KBM-7 (cell line): ENCODE data around the gene PLSCR1.

Source experiments
- DNase-seq: peaks from one replicate; pipeline ENCODE4 v3.0.0-alpha.2; 2015
- in situ Hi-C: fragments of 300-500 bp; cut with MboI; formaldehyde crosslinking; loops from 2 replicates; pipeline ENCODE4 v1.14.3; 2020; ENCODE audit warnings: low sequenced_read_pairs, low pct_unique_long_range_greater_than_20kb, mixed read lengths

The PLSCR1 gene

DNA sequence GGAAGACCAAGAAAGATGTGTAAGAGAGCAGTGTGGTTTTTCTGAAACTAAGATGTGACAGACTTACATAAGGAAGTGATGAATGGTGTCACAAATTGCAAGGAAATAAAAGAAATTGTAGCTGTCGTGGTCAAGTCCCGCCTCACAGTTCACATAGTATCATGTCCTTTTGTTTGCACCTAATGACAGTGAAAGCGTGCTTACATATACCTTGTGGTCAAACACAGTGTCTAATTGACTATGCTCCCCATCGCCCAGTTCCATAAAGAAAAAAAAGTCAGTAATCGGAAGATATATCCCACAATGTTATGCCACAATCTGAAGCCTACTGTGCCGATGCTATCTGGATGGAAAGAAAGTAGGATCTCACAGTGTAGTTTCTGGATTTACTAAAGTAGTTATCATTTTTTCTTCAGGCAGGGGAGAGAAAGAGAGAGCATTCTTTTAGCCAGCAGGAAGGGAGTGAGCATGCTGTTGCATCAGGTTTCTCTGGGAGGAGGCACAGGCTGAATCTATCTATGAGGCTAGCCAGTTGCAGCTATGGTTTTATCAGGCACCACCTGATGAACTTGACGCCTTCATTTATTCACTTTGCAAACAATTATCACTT, 9.8 kb upstream of the PLSCR1 start:
- DNase-seq = no peak

DNA sequence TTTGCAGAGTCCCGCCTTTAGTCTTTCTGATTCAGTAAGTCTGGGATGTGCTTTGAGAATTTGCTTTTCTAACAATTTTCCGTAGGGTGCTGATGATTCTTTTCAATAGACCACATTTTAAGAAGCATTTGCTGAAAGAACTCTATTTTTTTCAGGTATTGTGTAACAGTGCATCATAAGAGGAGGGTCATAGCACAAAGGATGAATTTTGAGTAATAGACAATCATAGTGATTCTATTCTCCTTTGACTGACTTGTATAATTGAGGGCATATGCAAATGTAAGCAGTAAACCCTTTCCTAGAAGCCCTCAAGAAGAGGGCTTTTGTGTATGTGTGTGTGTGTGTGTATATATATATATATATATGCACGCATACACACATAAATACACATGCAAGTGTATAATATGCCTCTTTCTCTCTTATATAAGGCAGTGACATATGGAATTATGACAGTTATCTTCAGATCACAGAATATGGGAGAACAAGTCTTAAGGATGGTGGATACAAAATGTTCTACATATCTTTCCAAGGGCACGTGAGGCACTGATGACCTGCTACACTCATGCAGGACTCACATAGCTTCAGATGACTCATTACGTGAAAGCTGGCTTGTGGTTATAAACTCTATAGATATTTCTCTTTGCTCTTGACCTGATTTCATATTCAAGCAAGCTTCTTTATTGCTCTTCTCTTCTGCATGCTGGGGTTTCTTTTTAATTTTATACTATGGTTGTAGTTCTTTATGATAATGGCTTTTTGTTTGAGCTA, 6.5 kb upstream of the PLSCR1 start:
- in situ Hi-C loops = no loop called here
- no peak for DNase-seq

More for the DNA sequence above, 9.8 kb upstream of the PLSCR1 start:
- in situ Hi-C loops = no loop called here

DNA sequence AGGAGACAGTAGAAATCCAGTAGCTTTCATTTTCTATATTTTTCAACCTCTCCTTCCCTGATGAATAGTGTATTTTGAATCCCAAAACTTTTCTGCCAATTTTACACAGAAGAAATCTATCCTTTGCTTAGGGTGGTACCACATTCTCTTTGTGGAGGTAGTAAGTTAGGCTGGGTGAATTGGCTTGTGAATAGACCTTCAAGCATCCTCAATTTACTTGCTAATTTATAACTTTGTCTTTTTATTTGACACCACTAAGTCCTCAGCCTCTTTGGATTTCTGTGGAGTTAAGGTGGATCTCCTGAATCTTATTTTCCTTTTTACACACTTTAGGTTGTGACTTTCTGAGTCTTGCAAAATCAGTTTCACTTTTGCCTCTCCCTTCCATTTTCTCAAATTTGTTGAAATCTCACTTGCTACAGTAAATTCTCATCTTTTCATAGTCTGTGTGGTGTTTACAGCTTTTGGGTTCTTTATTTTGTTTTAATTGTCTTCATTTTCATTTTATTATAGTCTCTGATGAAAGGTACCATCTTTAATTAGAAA, 5.7 kb upstream of the PLSCR1 start:
- no peak for DNase-seq
- in situ Hi-C loops = no loop called here

DNA sequence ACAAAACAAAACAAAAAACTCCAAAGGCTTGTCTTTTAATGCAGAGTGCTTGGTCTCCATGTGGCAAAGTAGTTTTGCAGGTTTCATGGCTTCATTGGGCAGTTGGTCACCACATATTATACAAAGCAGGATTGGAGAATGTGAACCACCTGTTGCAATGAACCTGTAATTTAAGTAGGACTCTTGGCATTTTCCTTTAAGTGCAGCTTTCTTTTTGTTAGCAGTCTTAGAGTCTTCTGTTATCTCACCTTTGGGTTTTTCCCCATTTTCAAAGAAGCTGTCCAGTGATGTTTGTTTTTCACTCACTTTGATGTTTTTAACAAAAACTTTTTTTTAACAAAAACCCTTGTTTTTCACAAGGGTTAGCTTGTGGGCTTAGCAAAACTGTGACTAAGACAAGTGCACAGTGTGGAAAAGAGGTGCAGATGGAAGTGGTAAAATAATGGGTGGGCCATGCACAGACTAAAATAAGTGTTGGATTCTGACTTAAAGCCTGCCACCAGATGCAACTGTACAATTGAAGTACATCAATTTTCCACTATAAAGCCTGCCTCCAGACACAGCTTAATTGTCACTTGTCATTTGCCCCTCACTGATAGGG, 2.9 kb upstream of the PLSCR1 start:
- DNase-seq = no peak
- in situ Hi-C loops = no loop called here

DNA sequence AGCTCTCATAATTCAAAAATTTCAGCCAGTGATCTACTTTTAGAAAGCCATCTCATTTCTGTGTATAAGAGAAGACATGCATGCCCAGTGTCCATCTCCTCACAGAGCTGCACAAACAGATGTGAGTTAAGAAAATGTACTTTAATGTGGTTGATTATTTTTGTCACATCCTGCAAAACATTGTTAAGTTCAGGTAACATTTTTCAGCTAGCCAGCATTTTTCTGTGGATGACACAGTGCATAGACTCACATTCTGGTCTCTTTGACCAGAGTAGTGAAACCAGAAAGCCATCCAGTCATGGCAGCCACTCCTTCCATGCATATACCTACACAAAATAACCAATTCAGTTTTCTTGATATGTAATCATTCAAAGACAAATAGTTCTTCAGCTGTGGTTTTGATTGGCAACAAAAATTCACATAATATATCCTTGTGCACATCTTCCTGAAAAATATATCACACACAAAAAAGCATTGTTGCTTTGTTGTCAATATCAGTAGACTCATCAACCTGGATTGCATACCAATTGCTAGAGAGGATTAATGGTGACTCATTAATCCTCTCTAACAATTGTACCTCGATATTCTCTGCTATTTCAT, 2.1 kb upstream of the PLSCR1 start:
- no peak for DNase-seq
- in situ Hi-C loops = no loop called here

DNA sequence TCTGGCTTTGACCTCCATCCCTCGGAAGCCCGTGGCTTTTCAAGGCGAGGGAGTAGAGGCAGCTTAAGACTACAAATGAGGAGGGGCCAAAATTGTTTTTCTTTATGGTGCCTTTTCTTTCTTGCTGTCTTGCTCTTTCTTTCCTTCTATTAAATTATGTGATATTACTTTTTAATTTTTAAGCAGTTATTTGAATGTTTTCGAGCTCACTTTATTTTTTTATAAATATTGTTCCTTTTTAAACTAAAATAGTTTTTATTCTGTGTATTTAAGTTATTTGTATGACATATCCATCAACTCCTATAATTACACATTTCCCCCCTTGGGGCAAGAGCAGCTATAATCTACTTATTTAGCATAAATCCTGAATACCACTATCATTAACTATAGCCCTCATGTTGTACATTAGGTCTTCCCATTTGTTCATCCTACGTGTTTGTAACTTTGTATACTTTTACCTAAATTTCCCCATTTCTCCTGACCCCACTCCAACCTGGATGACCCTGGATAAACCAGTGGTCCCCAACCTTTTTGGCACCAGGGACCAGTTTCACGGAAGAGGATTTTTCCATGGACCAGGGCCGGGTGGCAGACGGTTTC, 622 bp upstream of the PLSCR1 start:
- in situ Hi-C loops = no loop called here
- no peak for DNase-seq

DNA sequence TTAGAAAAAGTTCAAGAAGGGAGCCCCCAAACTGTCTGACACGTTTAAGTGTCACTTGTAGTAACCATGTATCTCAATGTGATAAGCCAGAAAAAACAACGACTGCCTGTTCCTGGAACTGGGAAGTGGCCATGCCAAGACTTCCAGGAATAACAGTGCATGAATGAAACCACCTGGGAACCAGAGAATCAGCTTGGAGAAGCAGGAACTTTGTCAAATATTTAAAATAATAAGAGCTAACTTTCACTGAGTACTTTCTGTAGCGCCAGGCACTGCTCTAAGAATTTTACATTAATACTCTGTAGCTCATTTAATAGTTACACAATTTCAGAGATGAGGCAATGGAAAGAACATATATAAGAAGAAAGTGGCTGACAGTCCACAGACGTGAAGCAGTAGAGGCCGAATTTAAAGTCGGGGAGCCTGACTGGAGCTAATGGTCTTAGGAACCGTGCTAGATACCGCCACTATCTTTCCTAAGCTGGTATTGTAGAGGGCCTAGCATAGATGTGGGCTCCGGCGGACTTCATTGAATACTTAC, 876 bp downstream of the PLSCR1 start:
- in situ Hi-C loops = no loop called here
- peak; percentile 21 for DNase-seq

DNA sequence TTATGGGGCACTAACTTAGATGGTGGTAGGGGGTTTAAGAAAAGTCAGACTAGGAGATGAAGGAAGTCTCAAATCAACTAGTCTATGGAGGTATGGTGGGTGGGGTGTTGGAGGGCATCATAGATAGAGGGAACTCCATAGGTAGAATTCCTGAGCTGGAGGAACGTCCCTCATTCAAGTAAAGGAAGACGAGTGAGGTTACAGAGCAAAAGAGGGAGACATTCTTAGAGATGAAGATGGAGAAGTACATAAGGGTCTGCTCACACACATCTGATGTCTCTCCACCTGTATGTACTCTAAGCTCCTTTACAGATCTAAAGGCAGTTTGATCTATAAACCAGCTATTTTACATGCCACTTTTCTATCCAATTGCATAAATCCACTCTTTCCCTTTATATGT, 1.4 kb downstream of the PLSCR1 start:
- no peak for DNase-seq
- in situ Hi-C loops = no loop called here

DNA sequence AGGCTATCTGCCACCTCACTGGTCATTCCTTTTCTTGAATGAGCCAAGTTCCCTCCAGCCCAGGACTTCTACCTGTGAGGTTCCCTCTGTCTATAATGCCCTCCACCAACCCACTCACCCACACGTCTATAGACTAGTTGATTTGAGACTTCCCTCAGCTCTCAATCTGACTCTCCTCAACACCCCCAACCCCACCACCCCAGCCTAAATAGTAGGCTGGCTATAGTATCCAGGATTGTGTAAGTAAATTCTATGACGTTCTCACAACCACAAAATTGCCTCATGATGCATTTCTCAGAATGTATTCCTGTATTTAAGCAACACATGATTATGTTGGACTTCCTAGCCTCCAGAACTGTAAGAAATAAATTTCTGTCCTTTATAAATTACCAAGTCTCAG, 2.2 kb downstream of the PLSCR1 start:
- in situ Hi-C loops = no loop called here
- peak; percentile 25 for DNase-seq

DNA sequence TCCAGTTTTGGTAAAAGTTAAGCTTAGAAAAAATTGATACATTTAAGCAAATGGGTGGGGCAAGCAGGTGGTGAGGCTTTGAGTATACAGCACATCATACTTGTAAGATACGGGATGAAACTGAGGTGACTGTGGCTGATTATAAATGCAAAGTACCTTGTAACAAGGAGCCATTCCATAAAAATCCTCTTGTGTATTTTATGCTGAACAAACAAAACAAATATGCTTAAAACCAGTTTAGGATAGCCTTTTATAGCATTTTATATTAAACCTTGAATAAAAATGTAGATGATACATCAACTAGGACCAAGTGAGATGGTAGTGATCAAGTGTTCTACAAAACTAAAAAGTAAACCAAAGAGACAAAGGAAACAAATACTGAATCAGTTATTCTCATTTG, 3.4 kb downstream of the PLSCR1 start:
- no peak for DNase-seq
- in situ Hi-C loops = no loop called here

DNA sequence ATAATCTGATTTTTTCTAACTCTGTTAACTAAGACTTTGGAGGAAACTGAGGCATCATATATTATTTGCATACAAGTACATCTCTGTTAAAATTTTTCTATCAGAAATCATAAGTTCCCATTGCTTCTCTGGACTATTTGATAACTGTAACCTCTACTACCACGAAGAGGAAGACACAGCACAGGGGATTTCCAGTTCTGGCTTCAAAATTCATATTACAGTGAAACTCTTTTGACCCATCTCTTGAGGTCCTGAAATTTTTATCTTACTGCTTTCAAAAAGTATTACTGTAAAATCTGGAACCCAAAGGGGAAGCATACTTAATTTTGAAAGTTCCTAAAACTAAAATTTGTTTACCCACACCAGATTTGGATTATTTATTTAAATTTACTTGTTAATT, 4.2 kb downstream of the PLSCR1 start:
- no peak for DNase-seq
- in situ Hi-C loops = no loop called here

DNA sequence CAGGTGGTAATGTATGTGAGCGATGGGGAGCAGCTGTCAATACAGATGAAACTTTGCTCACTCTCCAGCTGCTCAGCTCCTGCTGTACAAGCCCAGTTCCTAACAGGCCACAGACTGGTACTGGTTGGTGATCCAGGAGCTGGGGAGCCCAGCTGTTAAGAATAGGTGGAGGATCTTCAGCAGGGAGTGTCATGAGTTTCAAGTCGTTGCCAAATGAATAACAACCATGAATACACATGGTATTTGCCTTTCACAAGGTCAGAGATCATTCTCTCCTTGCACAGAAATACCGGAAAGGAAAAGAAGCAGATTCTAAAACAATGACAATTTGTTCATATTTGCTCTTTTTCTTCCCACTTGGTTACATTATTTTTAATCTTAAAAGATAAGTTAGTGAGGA, 5.1 kb downstream of the PLSCR1 start:
- in situ Hi-C loops = no loop called here
- no peak for DNase-seq

DNA sequence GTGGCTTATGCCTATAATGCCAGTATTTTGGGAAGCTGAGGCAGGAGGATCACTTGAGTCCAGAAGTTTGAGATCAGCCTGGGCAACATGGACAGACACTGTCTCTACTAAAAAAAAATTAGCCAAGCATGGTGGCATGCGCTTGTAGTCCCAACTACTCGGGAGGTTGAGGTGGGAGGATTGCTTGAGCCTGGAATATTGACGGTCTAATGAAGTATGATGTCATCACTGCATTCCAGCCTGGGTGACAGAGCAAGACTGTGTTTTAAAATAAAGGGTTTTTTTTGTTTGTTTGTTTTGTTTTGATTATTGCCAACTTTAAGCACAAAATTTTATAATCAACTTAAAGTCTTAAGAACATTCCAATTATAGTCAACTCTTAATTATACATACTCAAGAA, 6.8 kb downstream of the PLSCR1 start:
- in situ Hi-C loops = no loop called here

DNA sequence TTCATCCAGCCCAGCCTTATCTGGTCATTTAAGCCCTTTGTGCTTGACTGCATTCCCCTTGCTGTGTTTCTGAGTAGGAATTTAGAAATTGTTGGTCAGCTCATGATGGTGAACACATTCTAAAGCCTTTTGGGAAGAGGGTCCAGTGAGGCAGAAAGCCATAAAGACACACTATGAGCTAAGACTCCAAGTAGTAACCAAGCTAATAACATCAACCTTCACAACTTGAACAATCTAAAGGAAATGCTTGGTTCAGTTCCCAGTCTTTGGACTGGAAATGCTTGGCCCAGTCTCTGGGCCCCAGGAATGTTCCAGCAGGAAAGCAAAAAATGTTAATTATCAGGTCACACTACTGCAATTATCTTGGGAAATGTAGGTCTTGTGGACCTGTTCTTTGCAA, 7.7 kb downstream of the PLSCR1 start:
- in situ Hi-C loops = no loop called here

More for the DNA sequence above, 6.8 kb downstream of the PLSCR1 start:
- no peak for DNase-seq

DNA sequence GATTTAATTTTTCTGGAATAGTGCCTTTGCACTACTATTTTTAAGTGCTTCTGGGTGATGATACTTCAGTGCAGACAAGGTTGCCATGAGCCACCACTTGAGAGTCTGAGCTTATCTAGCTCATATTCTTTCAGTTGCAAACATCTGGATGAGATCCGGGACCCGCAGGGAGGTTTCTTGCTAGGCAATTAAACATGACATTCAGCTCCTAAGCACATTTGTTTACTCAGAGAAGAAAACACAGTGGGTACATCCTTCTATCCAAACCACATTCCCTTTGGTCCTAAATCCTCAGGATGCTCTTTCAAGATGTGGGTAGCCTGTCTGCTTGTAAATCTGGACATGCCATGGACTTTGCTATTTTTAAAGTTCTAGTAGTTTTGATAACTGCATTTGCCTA, 12.0 kb downstream of the PLSCR1 start:
- in situ Hi-C loops = no loop called here

More for the DNA sequence above, 7.7 kb downstream of the PLSCR1 start:
- DNase-seq = no peak

DNA sequence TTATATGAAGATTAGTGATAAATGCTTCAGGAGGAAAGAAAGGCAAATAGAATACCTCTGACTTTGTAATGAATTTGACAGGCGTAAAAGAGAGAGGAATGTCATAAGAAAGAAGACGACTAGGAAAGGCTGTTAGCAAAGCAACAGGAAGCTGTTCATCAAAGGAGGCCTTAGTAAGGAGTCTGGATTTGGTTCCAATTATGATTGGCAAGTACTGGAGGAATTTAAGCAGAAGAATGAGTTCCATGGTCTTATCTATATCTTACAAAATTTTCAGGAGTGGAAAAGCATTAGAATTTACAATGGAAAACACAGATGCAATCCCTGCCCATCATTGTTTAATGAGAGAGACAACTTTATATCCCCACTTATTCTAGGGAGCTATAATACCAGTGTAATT, 13.8 kb downstream of the PLSCR1 start:
- DNase-seq = no peak
- in situ Hi-C loops = no loop called here

More for the DNA sequence above, 12.0 kb downstream of the PLSCR1 start:
- DNase-seq = no peak

DNA sequence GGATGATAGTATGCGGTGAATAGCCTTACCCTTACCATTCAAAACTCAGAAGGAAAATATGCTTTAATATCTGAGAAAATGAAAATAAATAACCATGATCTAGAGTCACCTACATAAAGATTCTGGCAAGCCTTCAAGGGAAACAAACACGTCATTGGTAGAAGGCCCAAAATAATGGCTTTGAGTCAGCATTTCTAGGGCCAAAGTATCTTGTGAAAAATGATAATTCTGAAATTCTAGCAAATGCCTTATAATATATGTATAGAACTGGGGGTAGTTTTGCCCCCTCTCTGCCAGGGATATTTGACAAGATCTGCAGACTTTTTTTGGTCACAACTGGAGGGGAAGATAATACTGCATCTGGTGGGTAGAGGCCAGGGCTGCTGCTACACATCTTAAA, 15.4 kb downstream of the PLSCR1 start:
- in situ Hi-C loops = no loop called here
- DNase-seq = no peak

DNA sequence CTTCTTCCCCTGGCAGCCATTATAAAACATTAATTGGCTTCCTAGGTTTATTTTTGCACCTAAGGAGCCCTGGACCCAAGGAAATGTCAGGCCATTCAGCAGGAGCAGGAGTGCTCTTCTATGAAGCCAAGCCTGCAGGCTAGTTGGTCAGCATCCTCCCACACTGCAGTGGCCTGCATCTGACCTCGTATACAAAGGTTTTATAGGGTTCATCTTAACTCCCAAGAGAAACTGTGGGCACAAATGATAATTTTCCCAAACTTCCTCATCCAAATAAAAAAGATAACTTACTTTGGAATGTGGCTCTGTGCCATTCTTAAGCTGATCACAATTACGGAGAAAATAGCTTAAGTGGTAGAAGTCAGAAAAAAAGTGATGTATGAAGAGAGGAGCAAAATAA, 19.4 kb downstream of the PLSCR1 start:
- DNase-seq = no peak
- in situ Hi-C loops = no loop called here

DNA sequence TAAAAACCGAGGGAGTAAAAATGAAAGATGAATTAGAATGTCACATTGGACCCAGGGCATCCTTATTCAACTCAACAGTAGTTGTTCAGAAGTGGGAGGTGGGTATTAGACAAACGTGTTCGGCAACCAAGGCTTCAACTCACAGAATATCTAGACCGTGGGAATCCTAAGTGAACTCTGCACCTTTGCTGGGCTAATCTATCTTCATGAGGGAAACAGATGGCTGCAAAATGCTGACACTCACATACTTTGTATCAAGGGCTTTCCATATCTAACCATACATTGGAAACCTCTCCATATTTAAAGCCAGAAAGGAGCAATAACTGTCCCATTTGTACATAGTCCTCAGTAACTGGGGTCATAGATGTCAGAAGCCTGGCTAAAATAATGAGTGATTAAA, 20.9 kb downstream of the PLSCR1 start:
- in situ Hi-C loops = no loop called here
- DNase-seq = no peak
